GM12801 (cell line): ENCODE data around the gene CRTC1.

ENCODE experiments used
- CTCF ChIP-seq: IDR thresholded peaks from one replicate; pipeline ENCODE4 v1.5.1; 2011; ENCODE audit warnings: control low read depth; ENCODE audit not compliant: insufficient read length; ENCODE audit errors: extremely low read depth

CRTC1 gene

DNA sequence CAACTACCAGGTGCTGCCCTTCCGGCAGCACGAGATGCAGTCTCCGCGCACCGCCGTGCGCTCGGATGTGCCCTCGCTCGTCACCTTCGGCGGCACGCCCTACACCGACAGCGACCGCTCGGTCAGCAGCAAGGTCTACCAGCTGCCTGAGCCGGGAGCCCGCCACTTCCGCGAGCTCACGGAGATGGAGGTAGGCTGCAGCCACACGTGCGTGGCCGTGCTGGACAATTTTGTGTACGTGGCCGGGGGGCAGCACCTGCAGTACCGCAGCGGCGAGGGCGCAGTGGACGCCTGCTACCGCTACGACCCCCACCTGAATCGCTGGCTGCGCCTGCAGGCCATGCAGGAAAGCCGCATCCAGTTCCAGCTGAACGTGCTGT is 15.2 kb upstream of the CRTC1 start:
- no peak for TF ChIP-seq CTCF

DNA sequence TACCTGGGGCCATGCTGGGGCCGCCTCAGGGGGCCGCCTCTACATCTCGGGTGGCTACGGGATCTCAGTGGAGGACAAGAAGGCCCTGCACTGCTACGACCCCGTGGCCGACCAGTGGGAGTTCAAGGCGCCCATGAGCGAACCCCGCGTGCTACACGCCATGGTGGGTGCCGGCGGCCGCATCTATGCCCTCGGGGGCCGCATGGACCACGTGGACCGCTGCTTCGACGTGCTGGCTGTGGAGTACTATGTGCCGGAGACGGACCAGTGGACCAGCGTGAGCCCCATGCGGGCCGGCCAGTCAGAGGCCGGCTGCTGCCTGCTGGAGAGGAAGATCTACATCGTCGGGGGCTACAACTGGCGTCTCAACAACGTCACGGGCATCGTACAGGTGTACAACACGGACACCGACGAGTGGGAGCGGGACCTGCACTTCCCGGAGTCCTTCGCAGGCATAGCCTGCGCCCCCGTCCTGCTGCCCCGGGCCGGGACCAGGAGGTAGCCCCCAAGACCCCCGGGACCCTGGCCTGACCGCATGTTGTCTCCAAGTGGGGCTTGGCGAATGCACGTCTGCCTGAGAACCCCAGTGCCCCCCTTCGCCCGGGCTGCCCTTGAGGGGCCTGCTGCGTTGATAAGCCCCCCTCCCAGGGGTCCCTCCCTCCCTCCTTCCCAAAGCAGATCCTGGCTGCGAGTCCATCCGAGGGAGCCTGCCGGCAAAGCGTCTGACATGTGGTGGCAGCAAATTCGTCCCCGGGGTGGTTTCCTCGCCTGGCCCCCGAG is 14.5 kb upstream of the CRTC1 start:
- no peak for TF ChIP-seq CTCF

DNA sequence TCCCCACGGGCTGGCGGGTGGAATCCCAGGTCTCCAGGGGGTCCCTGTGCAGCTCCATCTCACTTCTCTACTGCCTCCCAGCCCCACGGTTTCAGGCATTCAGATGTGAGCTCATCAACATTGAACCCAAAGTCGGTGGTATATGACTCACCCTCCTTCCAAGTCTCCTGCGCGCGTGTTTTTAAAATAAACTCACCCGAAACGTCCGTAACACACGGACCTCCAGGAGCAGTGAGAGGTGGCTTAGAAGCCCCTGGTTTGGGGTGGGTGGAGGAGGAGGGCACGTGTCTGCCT is 14.0 kb upstream of the CRTC1 start:
- TF ChIP-seq CTCF = no peak

GRCh38 chr19:18669883-18670282 is 13.6 kb upstream of the CRTC1 start:
- TF ChIP-seq CTCF = no peak

GRCh38 chr19:18670312-18670711 is 13.2 kb upstream of the CRTC1 start:
- TF ChIP-seq CTCF = no peak

DNA sequence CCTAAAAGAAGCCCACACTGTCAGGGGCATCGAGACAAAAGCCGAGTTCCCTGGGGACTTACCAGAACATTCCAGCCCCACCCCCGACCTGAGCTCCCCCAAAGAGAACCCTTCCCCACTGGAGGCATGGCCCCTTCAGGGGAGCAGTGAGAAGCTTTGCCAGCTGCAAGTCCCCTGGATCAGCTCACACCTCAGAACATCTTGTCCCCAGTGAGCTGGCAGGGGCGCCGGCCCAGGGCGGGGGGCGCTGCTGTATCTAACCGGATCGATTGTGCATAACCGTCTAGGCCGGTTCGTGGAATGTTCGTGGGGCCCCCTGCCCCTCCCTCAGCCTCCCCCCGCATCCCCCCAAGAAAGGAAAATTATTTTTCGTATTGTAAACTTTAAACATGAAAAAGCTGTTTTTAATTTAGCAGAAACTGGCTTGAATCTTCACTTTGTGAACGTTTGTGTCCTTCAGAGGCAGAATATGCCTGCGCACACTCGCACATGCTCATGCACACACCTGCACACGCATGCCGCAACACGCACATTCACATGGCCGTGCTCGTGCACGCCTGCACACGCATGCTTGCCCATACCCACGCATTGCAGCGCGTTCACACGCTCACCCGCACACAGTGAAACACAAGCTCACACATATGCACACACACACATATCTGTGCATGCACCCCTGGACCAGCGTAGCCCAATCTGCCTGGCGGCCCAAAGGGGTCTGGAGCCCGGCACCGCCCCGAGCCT is 12.0 kb upstream of the CRTC1 start:
- TF ChIP-seq CTCF = no peak

DNA sequence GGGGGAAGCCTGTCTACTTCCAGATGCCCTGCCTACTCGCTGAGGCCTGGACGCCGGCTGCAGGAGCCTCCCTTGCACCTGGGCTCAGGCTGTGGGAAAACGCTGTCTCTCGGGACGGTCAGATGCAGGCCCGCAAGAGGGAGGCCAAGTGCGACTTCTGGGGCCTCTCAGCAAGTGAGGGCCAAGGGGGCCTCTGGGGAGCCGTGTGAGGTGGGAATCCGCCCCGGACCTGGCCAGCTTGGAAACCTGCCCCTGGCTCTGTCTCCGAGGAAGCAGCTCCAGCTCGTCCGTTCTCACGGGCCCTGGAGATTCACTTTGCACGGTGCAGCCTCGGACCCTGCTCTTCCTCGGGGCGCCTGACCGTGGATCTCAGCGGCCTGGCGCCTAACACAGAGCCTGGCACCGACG is 11.4 kb upstream of the CRTC1 start:
- no peak for TF ChIP-seq CTCF
